IMR-90 (cell line): ENCODE data around the gene ROBO3. TPM values are rescaled to one million over a fixed set of nuclear protein-coding genes. Genes with fewer than 3 reads are reported as not detected.

Experiments used
- ATAC-seq: fragments of 200-7000 bp; cut with Tn5 transposase; 2 replicates; pipeline ENCODE4 v1.9.1; 2020; ENCODE audit warnings: low read depth, mild to moderate bottlenecking, moderate library complexity
- BruUV-seq: library from RNA; stranded (reverse); fragments of 400-500 nt; replicated peaks from 2 replicates; lab custom pipeline; 2021; lab: Mats Ljungman, UMichigan
- CTCF ChIA-PET: fragments of 300-600 bp; formaldehyde crosslinking; extraction: SDS; loops from one replicate; lab custom pipeline; 2021; ENCODE audit warnings: antibody characterized with exemption; lab: Yijun Ruan, JAX
- POLR2A ChIA-PET: fragments of 300-600 bp; sonication (Branson Sonifier 250); formaldehyde crosslinking; loops from one replicate; lab custom pipeline; 2022; ENCODE audit warnings: antibody characterized with exemption; ENCODE audit not compliant: unreplicated experiment; lab: Charles Lee
- DNase-seq: peaks from one replicate; pipeline ENCODE4 v3.0.0; 2013
- H2AFZ ChIP-seq: replicated peaks from 2 replicates; pipeline ENCODE3; 2013; ENCODE audit warnings: low read length, mild to moderate bottlenecking; ENCODE audit not compliant: poor library complexity
- H2AK5ac ChIP-seq: 2 replicates; pipeline ENCODE4 v1.6.1; 2013; ENCODE audit warnings: low read depth, low read length, inconsistent platforms
- H2AK9ac ChIP-seq: replicated peaks from 2 replicates; pipeline ENCODE3; 2013; ENCODE audit warnings: mild to moderate bottlenecking, low read depth, low read length, moderate library complexity; ENCODE audit not compliant: poor library complexity
- H2BK120ac ChIP-seq: 2 replicates; pipeline ENCODE4 v1.6.1; 2013; ENCODE audit warnings: low read depth, low read length, inconsistent platforms
- H2BK15ac ChIP-seq: 3 replicates; pipeline ENCODE4 v1.6.1; 2013; ENCODE audit warnings: low read depth, low read length, inconsistent platforms
- H2BK20ac ChIP-seq: 2 replicates; pipeline ENCODE4 v1.6.1; 2013; ENCODE audit warnings: low read depth, mild to moderate bottlenecking, inconsistent platforms, low read length, moderate library complexity
- H2BK5ac ChIP-seq: 2 replicates; pipeline ENCODE4 v1.6.1; 2013; ENCODE audit warnings: mild to moderate bottlenecking, low read depth, low read length, inconsistent platforms; ENCODE audit not compliant: poor library complexity, severe bottlenecking
- H3K14ac ChIP-seq: replicated peaks from 2 replicates; pipeline ENCODE4 v1.6.1; 2013; ENCODE audit warnings: low read depth, low read length, inconsistent platforms
- H3K18ac ChIP-seq: 2 replicates; pipeline ENCODE4 v1.6.1; 2013; ENCODE audit warnings: low read depth, low read length, control low read depth
- H3K23ac ChIP-seq: 2 replicates; pipeline ENCODE4 v1.6.1; 2013; ENCODE audit warnings: low read depth, low read length, inconsistent platforms
- H3K27ac ChIP-seq: 2 replicates; pipeline ENCODE4 v1.5.1; 2013; ENCODE audit warnings: mild to moderate bottlenecking, control low read depth, low read length; ENCODE audit not compliant: insufficient read depth
- H3K27me3 ChIP-seq: 2 replicates; pipeline ENCODE4 v1.6.1; 2013; ENCODE audit warnings: low read length; ENCODE audit not compliant: control insufficient read depth, insufficient read depth
- H3K36me3 ChIP-seq: 2 replicates; pipeline ENCODE4 v1.6.1; 2013; ENCODE audit warnings: low read length, mixed read lengths; ENCODE audit not compliant: control insufficient read depth, insufficient read depth
- H3K4ac ChIP-seq: 2 replicates; pipeline ENCODE4 v1.6.1; 2013; ENCODE audit warnings: low read depth, low read length, inconsistent platforms
- H3K4me1 ChIP-seq: 2 replicates; pipeline ENCODE4 v1.6.1; 2013; ENCODE audit warnings: low read length, mixed read lengths; ENCODE audit not compliant: control insufficient read depth, insufficient read depth
- H3K4me2 ChIP-seq: 2 replicates; pipeline ENCODE4 v1.6.1; 2013; ENCODE audit warnings: low read depth, mild to moderate bottlenecking, control low read depth, low read length, moderate library complexity
- H3K4me3 ChIP-seq: 2 replicates; pipeline ENCODE4 v1.5.1; 2013; ENCODE audit warnings: low read depth, mild to moderate bottlenecking, control low read depth, low read length, moderate library complexity; ENCODE audit not compliant: insufficient read depth
- H3K56ac ChIP-seq: 2 replicates; pipeline ENCODE4 v1.6.1; 2013; ENCODE audit warnings: low read length, inconsistent platforms; ENCODE audit not compliant: insufficient read depth; ENCODE audit errors: extremely low read depth
- H3K79me1 ChIP-seq, 2 experiments: 2 replicates each; pipeline ENCODE4 v1.6.1; 2013; ENCODE audit warnings: low read length in 2 of 2, inconsistent platforms in 1 of 2, low read depth in 1 of 2
- H3K9ac ChIP-seq: 2 replicates; pipeline ENCODE4 v1.6.1; 2013; ENCODE audit warnings: low read depth, low read length, control low read depth
- H3K9me1 ChIP-seq: 2 replicates; pipeline ENCODE4 v1.6.1; 2013; ENCODE audit warnings: low read length, inconsistent platforms; ENCODE audit not compliant: insufficient read depth
- H3K9me3 ChIP-seq: 2 replicates; pipeline ENCODE4 v1.6.1; 2013; ENCODE audit warnings: low read length; ENCODE audit not compliant: control insufficient read depth, insufficient read depth
- H4K20me1 ChIP-seq: 2 replicates; pipeline ENCODE4 v1.6.1; 2013; ENCODE audit warnings: low read length, inconsistent platforms; ENCODE audit not compliant: insufficient read depth
- H4K5ac ChIP-seq: 2 replicates; pipeline ENCODE4 v1.6.1; 2013; ENCODE audit warnings: mild to moderate bottlenecking, low read depth, low read length, control low read depth
- H4K8ac ChIP-seq, 2 experiments: 2 replicates each; pipeline ENCODE4 v1.6.1; 2013; ENCODE audit warnings: low read depth in 2 of 2, low read length in 2 of 2, control low read depth in 1 of 2, inconsistent platforms in 1 of 2
- H4K91ac ChIP-seq: 2 replicates; pipeline ENCODE4 v1.6.1; 2013; ENCODE audit warnings: low read depth, low read length, inconsistent platforms; ENCODE audit not compliant: insufficient read depth
- BHLHE40 ChIP-seq: fragments of 150-350 bp; IDR thresholded peaks from 2 replicates; pipeline ENCODE4 v1.6.1; 2016; ENCODE audit warnings: mild to moderate bottlenecking, low read depth, low read length
- CEBPB ChIP-seq: IDR thresholded peaks from 2 replicates; pipeline ENCODE4 v1.6.1; 2012; ENCODE audit warnings: low read depth, low read length, improper control_type of control experiment
- CHD1 ChIP-seq: IDR thresholded peaks from 2 replicates; pipeline ENCODE4 v1.6.1; 2012; ENCODE audit warnings: low read depth, low read length, improper control_type of control experiment
- FOS ChIP-seq: fragments of 150-350 bp; IDR thresholded peaks from 2 replicates; pipeline ENCODE4 v1.6.1; 2016; ENCODE audit warnings: low read depth, low read length
- MAFK ChIP-seq: IDR thresholded peaks from 2 replicates; pipeline ENCODE4 v1.6.1; 2012; ENCODE audit warnings: low read depth, low read length, improper control_type of control experiment
- MAZ ChIP-seq: IDR thresholded peaks from 2 replicates; pipeline ENCODE4 v1.6.1; 2012; ENCODE audit warnings: low read depth, mild to moderate bottlenecking, low read length, improper control_type of control experiment, moderate library complexity, borderline replicate concordance
- MXI1 ChIP-seq: IDR thresholded peaks from 2 replicates; pipeline ENCODE4 v1.6.1; 2012; ENCODE audit warnings: low read depth, mild to moderate bottlenecking, low read length, moderate library complexity, borderline replicate concordance
- NFE2L2 ChIP-seq: fragments of 150-350 bp; IDR thresholded peaks from 2 replicates; pipeline ENCODE4 v1.6.1; 2016; ENCODE audit warnings: low read depth, mild to moderate bottlenecking, low read length
- POLR2A ChIP-seq: IDR thresholded peaks from 2 replicates; pipeline ENCODE4 v1.6.1; 2012; ENCODE audit warnings: mild to moderate bottlenecking, low read depth, low read length
- RAD21 ChIP-seq: IDR thresholded peaks from 2 replicates; pipeline ENCODE4 v1.6.1; 2012; ENCODE audit warnings: low read length, improper control_type of control experiment
- RCOR1 ChIP-seq: IDR thresholded peaks from 2 replicates; pipeline ENCODE4 v1.6.1; 2012; ENCODE audit warnings: mild to moderate bottlenecking, low read length, improper control_type of control experiment; ENCODE audit not compliant: insufficient replicate concordance
- RFX5 ChIP-seq: IDR thresholded peaks from 2 replicates; pipeline ENCODE4 v1.8.0; 2012; ENCODE audit warnings: low read depth, mild to moderate bottlenecking, low read length, moderate library complexity
- SMC3 ChIP-seq: fragments of 150-350 bp; IDR thresholded peaks from 2 replicates; pipeline ENCODE4 v1.6.1; 2016; ENCODE audit warnings: low read depth, mild to moderate bottlenecking, antibody characterized with exemption, low read length, moderate library complexity
- WGBS, 2 experiments: methylation state at CpG; one replicate each; pipeline versions ENCODE4 v1.1.5 to v1.1.7; 2013; ENCODE audit warnings: missing lambda C conversion rate in 2 of 2; ENCODE audit not compliant: insufficient read length in 1 of 2; ENCODE audit errors: extremely low coverage in 2 of 2; 5-methylcytosine and 5-hydroxymethylcytosine counted together
- dilution Hi-C: fragments of 300-500 bp; cut with HindIII; formaldehyde crosslinking; loops from one replicate; pipeline ENCODE4 v1.14.3; 2018; ENCODE audit warnings: low sequenced_read_pairs; ENCODE audit not compliant: unreplicated experiment
- in situ Hi-C: fragments of 300-500 bp; cut with MboI; formaldehyde crosslinking; loops from 3 replicates; pipeline ENCODE4 v1.14.3; 2019; ENCODE audit warnings: low sequenced_read_pairs, inconsistent platforms, mixed read lengths
- intact Hi-C: fragments of 100-400 bp; cut with micrococcal nuclease; formaldehyde crosslinking; loops from 2 replicates; pipeline ENCODE4 v1.10.0; 2022
- polyA plus RNA-seq, 3 experiments: library from polyadenylated mRNA; depleted of rRNA; stranded (reverse); fragments of >200 nt; gene quantifications; 2 replicates each; pipeline ENCODE4 v1.2.3, GENCODE V29; 2012; ENCODE audit warnings: low replicate concordance in 1 of 3
- total RNA-seq: library from RNA; depleted of rRNA; stranded (reverse); fragments of >200 nt; gene quantifications from 2 replicates; pipeline ENCODE4 v1.2.3, GENCODE V29; 2012
- TF ChIP-seq, protein P1 (sequence below): fragments of 150-350 bp; IDR thresholded peaks from 2 replicates; pipeline ENCODE4 v1.6.1; 2016; ENCODE audit warnings: low read depth, mild to moderate bottlenecking, low read length, moderate library complexity, borderline replicate concordance
- TF ChIP-seq, protein P2 (sequence below): conservative IDR thresholded peaks from 2 replicates; pipeline ENCODE4 v1.5.1; 2012; ENCODE audit warnings: mild to moderate bottlenecking, low read depth, low read length, improper control_type of control experiment
- TF ChIP-seq, protein P3 (sequence below): fragments of 150-350 bp; IDR thresholded peaks from 2 replicates; pipeline ENCODE4 v1.6.1; 2017; ENCODE audit warnings: mild to moderate bottlenecking, antibody characterized with exemption, low read length, low read depth

ROBO3 gene
- total and polyA plus RNA-seq, 2 of the 4 experiments (the other 2 are of a cell fraction): 12.0 to 54.1 TPM

DNA sequence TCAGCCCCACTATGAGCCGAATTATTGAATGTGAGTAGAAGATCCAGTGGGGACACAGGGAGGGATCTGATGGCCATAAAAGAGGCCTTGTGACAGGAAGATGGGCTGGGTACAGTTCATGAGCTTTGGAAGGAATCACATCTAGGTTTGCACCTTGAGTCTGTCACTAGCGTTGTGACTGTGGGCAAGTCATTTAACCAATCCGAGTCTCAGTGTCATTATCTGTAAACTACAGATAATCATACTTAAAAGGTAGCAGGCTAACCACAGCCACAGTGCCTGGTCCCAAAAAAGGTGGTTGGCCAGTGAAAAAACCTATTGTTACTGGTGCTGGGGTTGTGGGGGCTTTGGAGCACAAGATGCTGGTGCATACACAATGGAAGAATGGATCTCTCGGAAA is 57.6 kb downstream of the ROBO3 start:
- Histone ChIP-seq H2AK9ac (no peak overlapping the region), H4K5ac (no peak overlapping the region), H3K9me1 (0 out of 2 replicates have a peak, but pooled peaks cover 4% of the 10 kb centered on the region), H4K8ac (no peak overlapping the region), H3K4me3 (no peak overlapping the region), H2BK15ac (no peak overlapping the region), H3K27me3 (no peaks in the 10 kb centered on the region), H3K27ac (no peak overlapping the region), H3K9ac (no peak overlapping the region), H2AFZ (no peak overlapping the region), H3K79me1 (no peaks in the 10 kb centered on the region), H3K4me1 (0 out of 2 replicates have a peak, but pooled peaks cover 2% of the 10 kb centered on the region), H3K23ac (no peak overlapping the region), H4K91ac (no peak overlapping the region), H2BK120ac (no peak overlapping the region), H3K14ac (no peak overlapping the region), H3K18ac (no peak overlapping the region), H3K4me2 (no peak overlapping the region), H4K20me1 (no peaks in the 10 kb centered on the region), H2BK5ac (no peak overlapping the region), H2BK20ac (no peak overlapping the region), H3K9me3 (no peaks in the 10 kb centered on the region), H3K36me3 (no peaks in the 10 kb centered on the region), H2AK5ac (no peak overlapping the region), H3K4ac (no peak overlapping the region), H3K56ac (no peak overlapping the region)
- ChIA-PET POLR2A (no interaction called here), CTCF (no interaction called here)
- ATAC-seq (no peak), DNase-seq (no peak)
- no peak for TF ChIP-seq CHD1
- TF ChIP-seq RCOR1: no peak
- no peak for TF ChIP-seq FOS
- TF ChIP-seq POLR2A: no peak
- TF ChIP-seq MAFK: no peak
- no peak for TF ChIP-seq RAD21
- TF ChIP-seq BHLHE40: no peak
- TF ChIP-seq, protein P1, sequence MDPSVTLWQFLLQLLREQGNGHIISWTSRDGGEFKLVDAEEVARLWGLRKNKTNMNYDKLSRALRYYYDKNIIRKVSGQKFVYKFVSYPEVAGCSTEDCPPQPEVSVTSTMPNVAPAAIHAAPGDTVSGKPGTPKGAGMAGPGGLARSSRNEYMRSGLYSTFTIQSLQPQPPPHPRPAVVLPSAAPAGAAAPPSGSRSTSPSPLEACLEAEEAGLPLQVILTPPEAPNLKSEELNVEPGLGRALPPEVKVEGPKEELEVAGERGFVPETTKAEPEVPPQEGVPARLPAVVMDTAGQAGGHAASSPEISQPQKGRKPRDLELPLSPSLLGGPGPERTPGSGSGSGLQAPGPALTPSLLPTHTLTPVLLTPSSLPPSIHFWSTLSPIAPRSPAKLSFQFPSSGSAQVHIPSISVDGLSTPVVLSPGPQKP: no peak
- TF ChIP-seq CEBPB: no peak
- TF ChIP-seq RFX5: no peak
- no peak for TF ChIP-seq MXI1
- TF ChIP-seq MAZ: no peak
- TF ChIP-seq NFE2L2: no peak
- TF ChIP-seq, protein P2, sequence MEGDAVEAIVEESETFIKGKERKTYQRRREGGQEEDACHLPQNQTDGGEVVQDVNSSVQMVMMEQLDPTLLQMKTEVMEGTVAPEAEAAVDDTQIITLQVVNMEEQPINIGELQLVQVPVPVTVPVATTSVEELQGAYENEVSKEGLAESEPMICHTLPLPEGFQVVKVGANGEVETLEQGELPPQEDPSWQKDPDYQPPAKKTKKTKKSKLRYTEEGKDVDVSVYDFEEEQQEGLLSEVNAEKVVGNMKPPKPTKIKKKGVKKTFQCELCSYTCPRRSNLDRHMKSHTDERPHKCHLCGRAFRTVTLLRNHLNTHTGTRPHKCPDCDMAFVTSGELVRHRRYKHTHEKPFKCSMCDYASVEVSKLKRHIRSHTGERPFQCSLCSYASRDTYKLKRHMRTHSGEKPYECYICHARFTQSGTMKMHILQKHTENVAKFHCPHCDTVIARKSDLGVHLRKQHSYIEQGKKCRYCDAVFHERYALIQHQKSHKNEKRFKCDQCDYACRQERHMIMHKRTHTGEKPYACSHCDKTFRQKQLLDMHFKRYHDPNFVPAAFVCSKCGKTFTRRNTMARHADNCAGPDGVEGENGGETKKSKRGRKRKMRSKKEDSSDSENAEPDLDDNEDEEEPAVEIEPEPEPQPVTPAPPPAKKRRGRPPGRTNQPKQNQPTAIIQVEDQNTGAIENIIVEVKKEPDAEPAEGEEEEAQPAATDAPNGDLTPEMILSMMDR: no peak
- TF ChIP-seq, protein P3, sequence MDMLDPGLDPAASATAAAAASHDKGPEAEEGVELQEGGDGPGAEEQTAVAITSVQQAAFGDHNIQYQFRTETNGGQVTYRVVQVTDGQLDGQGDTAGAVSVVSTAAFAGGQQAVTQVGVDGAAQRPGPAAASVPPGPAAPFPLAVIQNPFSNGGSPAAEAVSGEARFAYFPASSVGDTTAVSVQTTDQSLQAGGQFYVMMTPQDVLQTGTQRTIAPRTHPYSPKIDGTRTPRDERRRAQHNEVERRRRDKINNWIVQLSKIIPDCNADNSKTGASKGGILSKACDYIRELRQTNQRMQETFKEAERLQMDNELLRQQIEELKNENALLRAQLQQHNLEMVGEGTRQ: no peak
- TF ChIP-seq SMC3: no peak
- no TSS peak for BruUV-seq
- no CpG with 5 or more reads among the region's 4 CpGs for WGBS, 2 experiments
- dilution Hi-C loops (no loop called here), in situ Hi-C loops (no loop called here), intact Hi-C loops (no loop called here)
